WTC11 (cell line): Measurements from ENCODE around the gene GPR162. TPM values are rescaled to one million over a fixed set of nuclear protein-coding genes. Genes with fewer than 3 reads are reported as not detected.

Experiments used
- ATAC-seq: fragments of 200-7000 bp; cut with Tn5 transposase; 2 replicates; pipeline ENCODE4 v1.10.0; 2021; ENCODE audit warnings: mild to moderate bottlenecking, moderate library complexity
- CTCF ChIA-PET: fragments of 300-600 bp; sonication (Branson Sonifier 250); formaldehyde crosslinking; loops from one replicate; lab custom pipeline; 2021; ENCODE audit warnings: antibody characterized with exemption; lab: Charles Lee
- POLR2A ChIA-PET: fragments of 350-600 bp; sonication (Branson Sonifier 250); formaldehyde crosslinking; loops from one replicate; lab custom pipeline; 2021; ENCODE audit warnings: antibody characterized with exemption; lab: Charles Lee
- DNase-seq: peaks from one replicate; pipeline ENCODE4 v3.0.0; 2021; ENCODE audit warnings: low spot score
- H3K27ac Mint-ChIP-seq: 2 replicates; pipeline ENCODE4 v1.8.0; 2021; ENCODE audit warnings: mixed read lengths
- H3K27me3 Mint-ChIP-seq: 2 replicates; pipeline ENCODE4 v1.8.0; 2021; ENCODE audit warnings: low read depth, mild to moderate bottlenecking, moderate library complexity, mixed read lengths
- H3K36me3 Mint-ChIP-seq: 2 replicates; pipeline ENCODE4 v1.8.0; 2021; ENCODE audit warnings: mixed read lengths
- H3K4me1 Mint-ChIP-seq: 2 replicates; pipeline ENCODE4 v1.8.0; 2022; ENCODE audit warnings: mixed read lengths
- H3K4me3 Mint-ChIP-seq: 2 replicates; pipeline ENCODE4 v1.8.0; 2021; ENCODE audit warnings: mild to moderate bottlenecking, moderate library complexity, mixed read lengths
- H3K9me3 Mint-ChIP-seq: 2 replicates; pipeline ENCODE4 v1.8.0; 2021; ENCODE audit warnings: mixed read lengths
- CBFB ChIP-seq: sonication (generic); formaldehyde crosslinking; IDR thresholded peaks from 2 replicates; pipeline ENCODE4 v1.8.1; 2022; ENCODE audit warnings: mild to moderate bottlenecking, low read depth, missing genetic modification reagents
- CREM ChIP-seq: sonication (generic); formaldehyde crosslinking; IDR thresholded peaks from 2 replicates; pipeline ENCODE4 v1.8.1; 2022; ENCODE audit warnings: mild to moderate bottlenecking, missing genetic modification reagents, moderate library complexity
- FOXJ3 ChIP-seq: sonication (generic); formaldehyde crosslinking; IDR thresholded peaks from 2 replicates; pipeline ENCODE4 v1.9.0; 2021; ENCODE audit warnings: missing genetic modification reagents, mild to moderate bottlenecking, borderline replicate concordance
- FOXK1 ChIP-seq: sonication (generic); formaldehyde crosslinking; IDR thresholded peaks from 2 replicates; pipeline ENCODE4 v1.8.0; 2022; ENCODE audit warnings: mild to moderate bottlenecking, moderate library complexity, missing genetic modification reagents
- IRF2 ChIP-seq: sonication (generic); formaldehyde crosslinking; IDR thresholded peaks from 2 replicates; pipeline ENCODE4 v1.8.0; 2022; ENCODE audit warnings: low read depth, missing genetic modification reagents, borderline replicate concordance
- JAZF1 ChIP-seq: fragments of 250-450 bp; sonication (Bioruptor Pico); IDR thresholded peaks from 2 replicates; pipeline ENCODE4 v1.9.0; 2021; ENCODE audit warnings: moderate library complexity, mild to moderate bottlenecking, inconsistent platforms
- JUN ChIP-seq: sonication (generic); formaldehyde crosslinking; IDR thresholded peaks from 2 replicates; pipeline ENCODE4 v1.8.0; 2023; ENCODE audit warnings: mild to moderate bottlenecking, missing genetic modification reagents
- KAT7 ChIP-seq: sonication (generic); formaldehyde crosslinking; IDR thresholded peaks from 2 replicates; pipeline ENCODE4 v1.8.1; 2023; ENCODE audit warnings: missing genetic modification reagents, mild to moderate bottlenecking, borderline replicate concordance
- SMAD3 ChIP-seq: sonication (generic); formaldehyde crosslinking; IDR thresholded peaks from 2 replicates; pipeline ENCODE4 v1.8.0; 2022; ENCODE audit warnings: missing genetic modification reagents, mild to moderate bottlenecking, borderline replicate concordance
- SMAD4 ChIP-seq: sonication (generic); formaldehyde crosslinking; IDR thresholded peaks from 2 replicates; pipeline ENCODE4 v1.8.0; 2022; ENCODE audit warnings: mild to moderate bottlenecking, missing genetic modification reagents
- TEAD1 ChIP-seq: sonication (generic); formaldehyde crosslinking; IDR thresholded peaks from 2 replicates; pipeline ENCODE4 v1.8.0; 2022; ENCODE audit warnings: mild to moderate bottlenecking, missing genetic modification reagents
- ZNF232 ChIP-seq: sonication (generic); formaldehyde crosslinking; IDR thresholded peaks from 2 replicates; pipeline ENCODE4 v1.8.0; 2022; ENCODE audit warnings: mild to moderate bottlenecking, missing genetic modification reagents
- ZNF263 ChIP-seq: sonication (generic); formaldehyde crosslinking; IDR thresholded peaks from 2 replicates; pipeline ENCODE4 v1.8.1; 2022; ENCODE audit warnings: low read depth, mild to moderate bottlenecking, moderate library complexity, missing genetic modification reagents
- ZNF423 ChIP-seq: fragments of 250-450 bp; sonication (Bioruptor Pico); IDR thresholded peaks from 2 replicates; pipeline ENCODE4 v2.1.2; 2022; ENCODE audit warnings: mild to moderate bottlenecking, moderate library complexity
- ZNF671 ChIP-seq: fragments of 250-450 bp; sonication (Bioruptor Pico); IDR thresholded peaks from 2 replicates; pipeline ENCODE4 v1.8.0; 2021; ENCODE audit warnings: mild to moderate bottlenecking
- total RNA-seq: library from RNA; stranded (reverse); gene quantifications from 3 replicates; pipeline ENCODE4 v1.2.3, GENCODE V29; 2021
- TF ChIP-seq, protein P1 (sequence below): sonication (generic); formaldehyde crosslinking; IDR thresholded peaks from 2 replicates; pipeline ENCODE4 v1.8.1; 2023; ENCODE audit warnings: mild to moderate bottlenecking, missing genetic modification reagents
- TF ChIP-seq, protein P2 (sequence below): sonication (generic); formaldehyde crosslinking; IDR thresholded peaks from 2 replicates; pipeline ENCODE4 v1.8.1; 2023; ENCODE audit warnings: mild to moderate bottlenecking, missing genetic modification reagents
- TF ChIP-seq, protein P3 (sequence below): sonication (generic); formaldehyde crosslinking; IDR thresholded peaks from 2 replicates; pipeline ENCODE4 v1.8.1; 2023; ENCODE audit warnings: mild to moderate bottlenecking, missing genetic modification reagents, borderline replicate concordance
- TF ChIP-seq, protein P4 (sequence below): sonication (generic); formaldehyde crosslinking; IDR thresholded peaks from 2 replicates; pipeline ENCODE4 v1.8.0; 2022; ENCODE audit warnings: mild to moderate bottlenecking, missing genetic modification reagents
- TF ChIP-seq, protein P5 (sequence below): sonication (generic); formaldehyde crosslinking; conservative IDR thresholded peaks from 2 replicates; pipeline ENCODE4 v1.8.1; 2023; ENCODE audit warnings: mild to moderate bottlenecking, low read depth, missing genetic modification reagents, moderate library complexity
- TF ChIP-seq, protein P6 (sequence below): sonication (generic); formaldehyde crosslinking; IDR thresholded peaks from 2 replicates; pipeline ENCODE4 v1.8.1; 2022; ENCODE audit warnings: missing genetic modification reagents, borderline replicate concordance

Gene GPR162
- total RNA-seq, 1 experiment from 2014 or later = 7.3 TPM

DNA sequence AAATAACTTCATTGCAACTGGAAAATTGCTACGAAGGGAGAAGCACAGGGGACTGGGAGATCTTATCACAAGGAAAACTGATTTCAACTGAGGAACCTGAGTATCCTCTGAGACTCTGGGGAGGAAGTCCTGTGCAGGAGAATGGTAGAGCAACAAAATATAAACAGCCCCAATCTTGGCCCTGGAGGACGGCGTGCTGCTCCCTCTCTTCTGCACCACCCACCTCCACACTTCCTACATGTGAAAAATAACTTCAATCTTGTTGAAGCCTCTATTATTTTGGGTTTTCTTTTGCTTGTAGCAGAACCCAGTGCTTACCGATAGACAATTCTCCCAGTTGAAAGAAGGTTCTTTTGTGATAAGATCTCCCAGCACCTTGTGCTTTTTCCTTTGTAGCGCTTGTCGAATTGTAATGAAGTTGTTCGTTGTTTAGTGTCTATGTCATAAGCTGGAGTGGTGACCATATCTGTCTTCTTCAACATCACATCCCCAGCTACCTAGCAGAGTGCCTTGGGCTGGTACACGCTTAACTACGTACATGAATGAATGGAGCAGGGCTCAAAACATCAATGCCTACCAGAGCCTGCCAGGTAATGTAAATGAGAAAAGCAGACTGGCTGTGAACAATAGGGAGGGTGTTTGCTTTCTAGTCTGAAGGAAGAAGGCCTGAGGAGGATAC is 35.1 kb upstream of the GPR162 start:
- ChIA-PET POLR2A (interaction anchor here (0.6 to 1.0 kb wide), 2 partner anchors 97 to 119 kb away, joined by 3 read pairs; partner anchors contain the start of gene ZNF384), CTCF (interaction anchor here (0.9 kb wide), 1 partner anchor 34 kb away, joined by 3 read pairs; the partner anchor contains the start of gene MLF2)
- no peaks in the 10 kb centered on the region for H3K36me3 Mint-ChIP-seq
- no peak overlapping the region for H3K4me3 Mint-ChIP-seq
- TF ChIP-seq TEAD1 (no peak), IRF2 (CRISPR knock-in tag) (no peak), FOXK1 (CRISPR knock-in tag) (no peak), CREM (CRISPR knock-in tag) (no peak), SMAD3 (no peak), KAT7 (CRISPR knock-in tag) (no peak), ZNF232 (CRISPR knock-in tag) (no peak), ZNF671 (CRISPR knock-in tag) (no peak)
- TF ChIP-seq, protein P1, sequence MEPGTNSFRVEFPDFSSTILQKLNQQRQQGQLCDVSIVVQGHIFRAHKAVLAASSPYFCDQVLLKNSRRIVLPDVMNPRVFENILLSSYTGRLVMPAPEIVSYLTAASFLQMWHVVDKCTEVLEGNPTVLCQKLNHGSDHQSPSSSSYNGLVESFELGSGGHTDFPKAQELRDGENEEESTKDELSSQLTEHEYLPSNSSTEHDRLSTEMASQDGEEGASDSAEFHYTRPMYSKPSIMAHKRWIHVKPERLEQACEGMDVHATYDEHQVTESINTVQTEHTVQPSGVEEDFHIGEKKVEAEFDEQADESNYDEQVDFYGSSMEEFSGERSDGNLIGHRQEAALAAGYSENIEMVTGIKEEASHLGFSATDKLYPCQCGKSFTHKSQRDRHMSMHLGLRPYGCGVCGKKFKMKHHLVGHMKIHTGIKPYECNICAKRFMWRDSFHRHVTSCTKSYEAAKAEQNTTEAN (CRISPR knock-in tag) = no peak
- TF ChIP-seq, protein P2, sequence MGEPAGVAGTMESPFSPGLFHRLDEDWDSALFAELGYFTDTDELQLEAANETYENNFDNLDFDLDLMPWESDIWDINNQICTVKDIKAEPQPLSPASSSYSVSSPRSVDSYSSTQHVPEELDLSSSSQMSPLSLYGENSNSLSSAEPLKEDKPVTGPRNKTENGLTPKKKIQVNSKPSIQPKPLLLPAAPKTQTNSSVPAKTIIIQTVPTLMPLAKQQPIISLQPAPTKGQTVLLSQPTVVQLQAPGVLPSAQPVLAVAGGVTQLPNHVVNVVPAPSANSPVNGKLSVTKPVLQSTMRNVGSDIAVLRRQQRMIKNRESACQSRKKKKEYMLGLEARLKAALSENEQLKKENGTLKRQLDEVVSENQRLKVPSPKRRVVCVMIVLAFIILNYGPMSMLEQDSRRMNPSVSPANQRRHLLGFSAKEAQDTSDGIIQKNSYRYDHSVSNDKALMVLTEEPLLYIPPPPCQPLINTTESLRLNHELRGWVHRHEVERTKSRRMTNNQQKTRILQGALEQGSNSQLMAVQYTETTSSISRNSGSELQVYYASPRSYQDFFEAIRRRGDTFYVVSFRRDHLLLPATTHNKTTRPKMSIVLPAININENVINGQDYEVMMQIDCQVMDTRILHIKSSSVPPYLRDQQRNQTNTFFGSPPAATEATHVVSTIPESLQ = no peak
- TF ChIP-seq, protein P3, sequence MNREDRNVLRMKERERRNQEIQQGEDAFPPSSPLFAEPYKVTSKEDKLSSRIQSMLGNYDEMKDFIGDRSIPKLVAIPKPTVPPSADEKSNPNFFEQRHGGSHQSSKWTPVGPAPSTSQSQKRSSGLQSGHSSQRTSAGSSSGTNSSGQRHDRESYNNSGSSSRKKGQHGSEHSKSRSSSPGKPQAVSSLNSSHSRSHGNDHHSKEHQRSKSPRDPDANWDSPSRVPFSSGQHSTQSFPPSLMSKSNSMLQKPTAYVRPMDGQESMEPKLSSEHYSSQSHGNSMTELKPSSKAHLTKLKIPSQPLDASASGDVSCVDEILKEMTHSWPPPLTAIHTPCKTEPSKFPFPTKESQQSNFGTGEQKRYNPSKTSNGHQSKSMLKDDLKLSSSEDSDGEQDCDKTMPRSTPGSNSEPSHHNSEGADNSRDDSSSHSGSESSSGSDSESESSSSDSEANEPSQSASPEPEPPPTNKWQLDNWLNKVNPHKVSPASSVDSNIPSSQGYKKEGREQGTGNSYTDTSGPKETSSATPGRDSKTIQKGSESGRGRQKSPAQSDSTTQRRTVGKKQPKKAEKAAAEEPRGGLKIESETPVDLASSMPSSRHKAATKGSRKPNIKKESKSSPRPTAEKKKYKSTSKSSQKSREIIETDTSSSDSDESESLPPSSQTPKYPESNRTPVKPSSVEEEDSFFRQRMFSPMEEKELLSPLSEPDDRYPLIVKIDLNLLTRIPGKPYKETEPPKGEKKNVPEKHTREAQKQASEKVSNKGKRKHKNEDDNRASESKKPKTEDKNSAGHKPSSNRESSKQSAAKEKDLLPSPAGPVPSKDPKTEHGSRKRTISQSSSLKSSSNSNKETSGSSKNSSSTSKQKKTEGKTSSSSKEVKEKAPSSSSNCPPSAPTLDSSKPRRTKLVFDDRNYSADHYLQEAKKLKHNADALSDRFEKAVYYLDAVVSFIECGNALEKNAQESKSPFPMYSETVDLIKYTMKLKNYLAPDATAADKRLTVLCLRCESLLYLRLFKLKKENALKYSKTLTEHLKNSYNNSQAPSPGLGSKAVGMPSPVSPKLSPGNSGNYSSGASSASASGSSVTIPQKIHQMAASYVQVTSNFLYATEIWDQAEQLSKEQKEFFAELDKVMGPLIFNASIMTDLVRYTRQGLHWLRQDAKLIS (CRISPR knock-in tag) = no peak
- H3K27me3 Mint-ChIP-seq = peaks cover 3% of the 10 kb centered on the region
- ATAC-seq (peak; percentile 59), DNase-seq (no peak)
- no peaks in the 10 kb centered on the region for H3K9me3 Mint-ChIP-seq
- peaks cover 19% of the 10 kb centered on the region for H3K4me1 Mint-ChIP-seq
- H3K27ac Mint-ChIP-seq = peak overlapping the region; percentile 47; the same call in 1 of the 2 replicates

DNA sequence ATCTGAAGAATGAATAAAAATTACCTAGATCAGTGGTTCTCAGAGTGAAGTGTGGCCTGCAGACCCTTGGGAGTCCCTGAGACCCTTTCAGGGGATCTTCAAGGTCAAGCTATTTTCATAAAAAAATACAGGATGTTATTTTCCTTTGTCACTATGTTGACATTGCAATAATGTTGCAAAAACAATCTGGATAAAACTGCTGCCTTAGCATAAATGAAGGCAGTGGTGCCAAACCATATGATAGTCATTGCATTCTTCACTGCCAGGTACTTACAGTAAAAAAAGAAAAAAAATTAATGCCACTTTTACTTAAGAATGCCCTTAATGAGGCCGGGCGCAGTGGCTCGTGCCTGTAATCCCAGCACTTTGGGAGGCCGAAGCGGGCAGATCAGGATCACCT is 34.3 kb upstream of the GPR162 start:
- no peaks in the 10 kb centered on the region for H3K36me3 Mint-ChIP-seq
- H3K9me3 Mint-ChIP-seq = no peaks in the 10 kb centered on the region
- TF ChIP-seq ZNF423 (CRISPR knock-in tag) = no peak
- TF ChIP-seq JAZF1 (CRISPR knock-in tag) = no peak
- TF ChIP-seq, protein P4, sequence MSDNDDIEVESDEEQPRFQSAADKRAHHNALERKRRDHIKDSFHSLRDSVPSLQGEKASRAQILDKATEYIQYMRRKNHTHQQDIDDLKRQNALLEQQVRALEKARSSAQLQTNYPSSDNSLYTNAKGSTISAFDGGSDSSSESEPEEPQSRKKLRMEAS (CRISPR knock-in tag) = no peak
- TF ChIP-seq CBFB (CRISPR knock-in tag) = no peak
- TF ChIP-seq, protein P5, sequence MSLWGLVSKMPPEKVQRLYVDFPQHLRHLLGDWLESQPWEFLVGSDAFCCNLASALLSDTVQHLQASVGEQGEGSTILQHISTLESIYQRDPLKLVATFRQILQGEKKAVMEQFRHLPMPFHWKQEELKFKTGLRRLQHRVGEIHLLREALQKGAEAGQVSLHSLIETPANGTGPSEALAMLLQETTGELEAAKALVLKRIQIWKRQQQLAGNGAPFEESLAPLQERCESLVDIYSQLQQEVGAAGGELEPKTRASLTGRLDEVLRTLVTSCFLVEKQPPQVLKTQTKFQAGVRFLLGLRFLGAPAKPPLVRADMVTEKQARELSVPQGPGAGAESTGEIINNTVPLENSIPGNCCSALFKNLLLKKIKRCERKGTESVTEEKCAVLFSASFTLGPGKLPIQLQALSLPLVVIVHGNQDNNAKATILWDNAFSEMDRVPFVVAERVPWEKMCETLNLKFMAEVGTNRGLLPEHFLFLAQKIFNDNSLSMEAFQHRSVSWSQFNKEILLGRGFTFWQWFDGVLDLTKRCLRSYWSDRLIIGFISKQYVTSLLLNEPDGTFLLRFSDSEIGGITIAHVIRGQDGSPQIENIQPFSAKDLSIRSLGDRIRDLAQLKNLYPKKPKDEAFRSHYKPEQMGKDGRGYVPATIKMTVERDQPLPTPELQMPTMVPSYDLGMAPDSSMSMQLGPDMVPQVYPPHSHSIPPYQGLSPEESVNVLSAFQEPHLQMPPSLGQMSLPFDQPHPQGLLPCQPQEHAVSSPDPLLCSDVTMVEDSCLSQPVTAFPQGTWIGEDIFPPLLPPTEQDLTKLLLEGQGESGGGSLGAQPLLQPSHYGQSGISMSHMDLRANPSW = no peak
- TF ChIP-seq ZNF671 (CRISPR knock-in tag) = no peak
- TF ChIP-seq JUN (CRISPR knock-in tag) = no peak
- TF ChIP-seq SMAD4 (CRISPR knock-in tag) = no peak
- no peak for TF ChIP-seq FOXJ3 (CRISPR knock-in tag)
- no peak for TF ChIP-seq ZNF263 (CRISPR knock-in tag)
- TF ChIP-seq, protein P6, sequence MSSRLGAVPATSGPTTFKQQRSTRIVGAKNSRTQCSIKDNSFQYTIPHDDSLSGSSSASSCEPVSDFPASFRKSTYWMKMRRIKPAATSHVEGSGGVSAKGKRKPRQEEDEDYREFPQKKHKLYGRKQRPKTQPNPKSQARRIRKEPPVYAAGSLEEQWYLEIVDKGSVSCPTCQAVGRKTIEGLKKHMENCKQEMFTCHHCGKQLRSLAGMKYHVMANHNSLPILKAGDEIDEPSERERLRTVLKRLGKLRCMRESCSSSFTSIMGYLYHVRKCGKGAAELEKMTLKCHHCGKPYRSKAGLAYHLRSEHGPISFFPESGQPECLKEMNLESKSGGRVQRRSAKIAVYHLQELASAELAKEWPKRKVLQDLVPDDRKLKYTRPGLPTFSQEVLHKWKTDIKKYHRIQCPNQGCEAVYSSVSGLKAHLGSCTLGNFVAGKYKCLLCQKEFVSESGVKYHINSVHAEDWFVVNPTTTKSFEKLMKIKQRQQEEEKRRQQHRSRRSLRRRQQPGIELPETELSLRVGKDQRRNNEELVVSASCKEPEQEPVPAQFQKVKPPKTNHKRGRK (CRISPR knock-in tag) = no peak
- peaks cover 5% of the 10 kb centered on the region for H3K27me3 Mint-ChIP-seq
- ATAC-seq (no peak), DNase-seq (no peak)
- no peak overlapping the region for H3K4me3 Mint-ChIP-seq
- H3K27ac Mint-ChIP-seq = no peak overlapping the region
- ChIA-PET POLR2A (no interaction called here), CTCF (no interaction called here)
- H3K4me1 Mint-ChIP-seq = peaks cover 20% of the 10 kb centered on the region
